ENCODE results near the gene GNE.
"Not testable (repeated sequence)": the region's sequence is repeated elsewhere in the genome, so short reads cannot be mapped to it uniquely, and the experiment has no call there.

Gene GNE

GRCh38 chr9:36264896-36265295 lies 6.6 kb upstream of the GNE start:
- DNase-seq (ENCODE audit: low read depth in 2 of 2), result no peak

GRCh38 chr9:36263683-36264082 lies 5.4 kb upstream of the GNE start:
- DNase-seq (ENCODE audit: low read depth in 2 of 2), result no peak

- no peak for DNase-seq (ENCODE audit: low read depth in 2 of 2)
These were observed 817 bp upstream of the GNE start for GRCh38 chr9:36258996-36259533.

- DNase-seq (ENCODE audit: low read depth in 2 of 2), result no peak
These were observed 6.8 kb downstream of the GNE start for GRCh38 chr9:36251428-36251827.

- no peak for DNase-seq (ENCODE audit: low read depth in 2 of 2)
These were observed 8.2 kb downstream of the GNE start for GRCh38 chr9:36250079-36250478.

- DNase-seq (ENCODE audit: low read depth in 2 of 2), result no peak
These were observed 9.1 kb downstream of the GNE start for GRCh38 chr9:36249189-36249588.

- not testable (repeated sequence) for DNase-seq (ENCODE audit: low read depth in 2 of 2)
These were observed 10.2 kb downstream of the GNE start for GRCh38 chr9:36248061-36248460.

GRCh38 chr9:36247356-36247755 lies 10.9 kb downstream of the GNE start:
- DNase-seq (ENCODE audit: low read depth in 2 of 2), result no peak

- no peak for DNase-seq (ENCODE audit: low read depth in 2 of 2)
These were observed 12.3 kb downstream of the GNE start for GRCh38 chr9:36245906-36246305.

- DNase-seq (ENCODE audit: low read depth in 2 of 2), result not testable (repeated sequence)
These were observed 18.6 kb downstream of the GNE start for GRCh38 chr9:36239675-36240074.

- not testable (repeated sequence) for DNase-seq (ENCODE audit: low read depth in 2 of 2)
These were observed 19.0 kb downstream of the GNE start for GRCh38 chr9:36239205-36239604.

GRCh38 chr9:36237230-36237629 lies 21.0 kb downstream of the GNE start:
- DNase-seq (ENCODE audit: low read depth in 2 of 2), result no peak

GRCh38 chr9:36222449-36222848 lies 35.8 kb downstream of the GNE start:
- DNase-seq (ENCODE audit: low read depth in 2 of 2), result no peak

- DNase-seq (ENCODE audit: low read depth in 2 of 2), result no peak
These were observed 36.6 kb downstream of the GNE start for GRCh38 chr9:36221667-36222066.

GRCh38 chr9:36218411-36218901 lies 39.8 kb downstream of the GNE start:
- DNase-seq (ENCODE audit: low read depth in 2 of 2), result no peak

- no peak for DNase-seq (ENCODE audit: low read depth in 2 of 2)
These were observed 40.2 kb downstream of the GNE start for GRCh38 chr9:36218011-36218410.

GRCh38 chr9:36217256-36217968 lies 40.8 kb downstream of the GNE start:
- no peak for DNase-seq (ENCODE audit: low read depth in 2 of 2)

GRCh38 chr9:36214571-36214970 lies 43.7 kb downstream of the GNE start:
- DNase-seq (ENCODE audit: low read depth in 2 of 2), result no peak

GRCh38 chr9:36213989-36214388 lies 44.3 kb downstream of the GNE start:
- no peak for DNase-seq (ENCODE audit: low read depth in 2 of 2)

GRCh38 chr9:36213387-36213786 lies 44.9 kb downstream of the GNE start:
- no peak for DNase-seq (ENCODE audit: low read depth in 2 of 2)

- no peak for DNase-seq (ENCODE audit: low read depth in 2 of 2)
These were observed 46.7 kb downstream of the GNE start for GRCh38 chr9:36211510-36211909.

- no peak for DNase-seq (ENCODE audit: low read depth in 2 of 2)
These were observed 47.5 kb downstream of the GNE start for GRCh38 chr9:36210722-36211121.

- DNase-seq (ENCODE audit: low read depth in 2 of 2), result no peak
These were observed 49.6 kb downstream of the GNE start for GRCh38 chr9:36208521-36209253.

Measured in stimulated activated CD8-positive, alpha-beta memory T cell treated with anti-CD3 and anti-CD28 coated beads, Interleukin-15, amount 100 ng/mL, for 48 hours (primary cell).